IMR-90 (cell line): Measurements from ENCODE around the gene NR6A1. TPM values are rescaled to one million over a fixed set of nuclear protein-coding genes. Genes with fewer than 3 reads are reported as not detected.
A peak's percentile ranks its signal among the peaks of the same experiment; 100 is the strongest.

ENCODE experiments used
- ATAC-seq: fragments of 200-7000 bp; cut with Tn5 transposase; 2 replicates; pipeline ENCODE4 v1.9.1; 2020; ENCODE audit warnings: low read depth, mild to moderate bottlenecking, moderate library complexity
- BruUV-seq: library from RNA; stranded (reverse); fragments of 400-500 nt; replicated peaks from 2 replicates; lab custom pipeline; 2021; lab: Mats Ljungman, UMichigan
- CTCF ChIA-PET: fragments of 300-600 bp; formaldehyde crosslinking; extraction: SDS; loops from one replicate; lab custom pipeline; 2021; ENCODE audit warnings: antibody characterized with exemption; lab: Yijun Ruan, JAX
- POLR2A ChIA-PET: fragments of 300-600 bp; sonication (Branson Sonifier 250); formaldehyde crosslinking; loops from one replicate; lab custom pipeline; 2022; ENCODE audit warnings: antibody characterized with exemption; ENCODE audit not compliant: unreplicated experiment; lab: Charles Lee
- DNase-seq: peaks from one replicate; pipeline ENCODE4 v3.0.0; 2013
- H2AFZ ChIP-seq: replicated peaks from 2 replicates; pipeline ENCODE3; 2013; ENCODE audit warnings: low read length, mild to moderate bottlenecking; ENCODE audit not compliant: poor library complexity
- H2AK5ac ChIP-seq: 2 replicates; pipeline ENCODE4 v1.6.1; 2013; ENCODE audit warnings: low read depth, low read length, inconsistent platforms
- H2AK9ac ChIP-seq: replicated peaks from 2 replicates; pipeline ENCODE3; 2013; ENCODE audit warnings: mild to moderate bottlenecking, low read depth, low read length, moderate library complexity; ENCODE audit not compliant: poor library complexity
- H2BK120ac ChIP-seq: 2 replicates; pipeline ENCODE4 v1.6.1; 2013; ENCODE audit warnings: low read depth, low read length, inconsistent platforms
- H2BK15ac ChIP-seq: 3 replicates; pipeline ENCODE4 v1.6.1; 2013; ENCODE audit warnings: low read depth, low read length, inconsistent platforms
- H2BK20ac ChIP-seq: 2 replicates; pipeline ENCODE4 v1.6.1; 2013; ENCODE audit warnings: low read depth, mild to moderate bottlenecking, inconsistent platforms, low read length, moderate library complexity
- H2BK5ac ChIP-seq: 2 replicates; pipeline ENCODE4 v1.6.1; 2013; ENCODE audit warnings: mild to moderate bottlenecking, low read depth, low read length, inconsistent platforms; ENCODE audit not compliant: poor library complexity, severe bottlenecking
- H3K14ac ChIP-seq: replicated peaks from 2 replicates; pipeline ENCODE4 v1.6.1; 2013; ENCODE audit warnings: low read depth, low read length, inconsistent platforms
- H3K18ac ChIP-seq: 2 replicates; pipeline ENCODE4 v1.6.1; 2013; ENCODE audit warnings: low read depth, low read length, control low read depth
- H3K23ac ChIP-seq: 2 replicates; pipeline ENCODE4 v1.6.1; 2013; ENCODE audit warnings: low read depth, low read length, inconsistent platforms
- H3K27ac ChIP-seq: 2 replicates; pipeline ENCODE4 v1.5.1; 2013; ENCODE audit warnings: mild to moderate bottlenecking, control low read depth, low read length; ENCODE audit not compliant: insufficient read depth
- H3K27me3 ChIP-seq: 2 replicates; pipeline ENCODE4 v1.6.1; 2013; ENCODE audit warnings: low read length; ENCODE audit not compliant: control insufficient read depth, insufficient read depth
- H3K36me3 ChIP-seq: 2 replicates; pipeline ENCODE4 v1.6.1; 2013; ENCODE audit warnings: low read length, mixed read lengths; ENCODE audit not compliant: control insufficient read depth, insufficient read depth
- H3K4ac ChIP-seq: 2 replicates; pipeline ENCODE4 v1.6.1; 2013; ENCODE audit warnings: low read depth, low read length, inconsistent platforms
- H3K4me1 ChIP-seq: 2 replicates; pipeline ENCODE4 v1.6.1; 2013; ENCODE audit warnings: low read length, mixed read lengths; ENCODE audit not compliant: control insufficient read depth, insufficient read depth
- H3K4me2 ChIP-seq: 2 replicates; pipeline ENCODE4 v1.6.1; 2013; ENCODE audit warnings: low read depth, mild to moderate bottlenecking, control low read depth, low read length, moderate library complexity
- H3K4me3 ChIP-seq: 2 replicates; pipeline ENCODE4 v1.5.1; 2013; ENCODE audit warnings: low read depth, mild to moderate bottlenecking, control low read depth, low read length, moderate library complexity; ENCODE audit not compliant: insufficient read depth
- H3K56ac ChIP-seq: 2 replicates; pipeline ENCODE4 v1.6.1; 2013; ENCODE audit warnings: low read length, inconsistent platforms; ENCODE audit not compliant: insufficient read depth; ENCODE audit errors: extremely low read depth
- H3K79me1 ChIP-seq, 2 experiments: 2 replicates each; pipeline ENCODE4 v1.6.1; 2013; ENCODE audit warnings: low read length in 2 of 2, inconsistent platforms in 1 of 2, low read depth in 1 of 2
- H3K9ac ChIP-seq: 2 replicates; pipeline ENCODE4 v1.6.1; 2013; ENCODE audit warnings: low read depth, low read length, control low read depth
- H3K9me1 ChIP-seq: 2 replicates; pipeline ENCODE4 v1.6.1; 2013; ENCODE audit warnings: low read length, inconsistent platforms; ENCODE audit not compliant: insufficient read depth
- H3K9me3 ChIP-seq: 2 replicates; pipeline ENCODE4 v1.6.1; 2013; ENCODE audit warnings: low read length; ENCODE audit not compliant: control insufficient read depth, insufficient read depth
- H4K20me1 ChIP-seq: 2 replicates; pipeline ENCODE4 v1.6.1; 2013; ENCODE audit warnings: low read length, inconsistent platforms; ENCODE audit not compliant: insufficient read depth
- H4K5ac ChIP-seq: 2 replicates; pipeline ENCODE4 v1.6.1; 2013; ENCODE audit warnings: mild to moderate bottlenecking, low read depth, low read length, control low read depth
- H4K8ac ChIP-seq, 2 experiments: 2 replicates each; pipeline ENCODE4 v1.6.1; 2013; ENCODE audit warnings: low read depth in 2 of 2, low read length in 2 of 2, control low read depth in 1 of 2, inconsistent platforms in 1 of 2
- H4K91ac ChIP-seq: 2 replicates; pipeline ENCODE4 v1.6.1; 2013; ENCODE audit warnings: low read depth, low read length, inconsistent platforms; ENCODE audit not compliant: insufficient read depth
- BHLHE40 ChIP-seq: fragments of 150-350 bp; IDR thresholded peaks from 2 replicates; pipeline ENCODE4 v1.6.1; 2016; ENCODE audit warnings: mild to moderate bottlenecking, low read depth, low read length
- MXI1 ChIP-seq: IDR thresholded peaks from 2 replicates; pipeline ENCODE4 v1.6.1; 2012; ENCODE audit warnings: low read depth, mild to moderate bottlenecking, low read length, moderate library complexity, borderline replicate concordance
- NFE2L2 ChIP-seq: fragments of 150-350 bp; IDR thresholded peaks from 2 replicates; pipeline ENCODE4 v1.6.1; 2016; ENCODE audit warnings: low read depth, mild to moderate bottlenecking, low read length
- RCOR1 ChIP-seq: IDR thresholded peaks from 2 replicates; pipeline ENCODE4 v1.6.1; 2012; ENCODE audit warnings: mild to moderate bottlenecking, low read length, improper control_type of control experiment; ENCODE audit not compliant: insufficient replicate concordance
- WGBS, 2 experiments: methylation state at CpG; one replicate each; pipeline versions ENCODE4 v1.1.5 to v1.1.7; 2013; ENCODE audit warnings: missing lambda C conversion rate in 2 of 2; ENCODE audit not compliant: insufficient read length in 1 of 2; ENCODE audit errors: extremely low coverage in 2 of 2; 5-methylcytosine and 5-hydroxymethylcytosine counted together
- dilution Hi-C: fragments of 300-500 bp; cut with HindIII; formaldehyde crosslinking; loops from one replicate; pipeline ENCODE4 v1.14.3; 2018; ENCODE audit warnings: low sequenced_read_pairs; ENCODE audit not compliant: unreplicated experiment
- in situ Hi-C: fragments of 300-500 bp; cut with MboI; formaldehyde crosslinking; loops from 3 replicates; pipeline ENCODE4 v1.14.3; 2019; ENCODE audit warnings: low sequenced_read_pairs, inconsistent platforms, mixed read lengths
- intact Hi-C: fragments of 100-400 bp; cut with micrococcal nuclease; formaldehyde crosslinking; loops from 2 replicates; pipeline ENCODE4 v1.10.0; 2022
- polyA plus RNA-seq, 3 experiments: library from polyadenylated mRNA; depleted of rRNA; stranded (reverse); fragments of >200 nt; gene quantifications; 2 replicates each; pipeline ENCODE4 v1.2.3, GENCODE V29; 2012; ENCODE audit warnings: low replicate concordance in 1 of 3
- total RNA-seq: library from RNA; depleted of rRNA; stranded (reverse); fragments of >200 nt; gene quantifications from 2 replicates; pipeline ENCODE4 v1.2.3, GENCODE V29; 2012

NR6A1 gene
- total and polyA plus RNA-seq, 2 of the 4 experiments (the other 2 are of a cell fraction), result 0.14 to 0.36 TPM

DNA sequence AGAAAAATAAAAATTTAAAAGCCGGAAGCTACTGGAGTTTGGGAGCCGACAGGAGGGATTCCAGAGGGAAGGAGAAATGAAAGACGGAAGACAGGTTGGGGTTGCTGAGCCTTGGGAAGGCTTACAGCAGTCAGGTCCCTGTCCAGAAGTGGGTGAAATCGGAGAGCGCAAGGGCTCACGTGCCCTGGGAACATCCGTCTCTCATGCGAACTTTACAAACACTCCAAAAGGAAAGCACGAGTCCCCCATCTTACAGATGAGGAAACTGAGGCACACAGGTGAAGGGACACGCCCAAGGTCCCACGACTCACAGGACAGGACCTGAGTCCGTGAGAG, 5.5 kb upstream of the NR6A1 start:
- Histone ChIP-seq H2BK20ac (peak overlapping the region; percentile 63; the same call in 1 of the 2 replicates), H2AK5ac (peak overlapping the region; percentile 80), H3K9me3 (no peaks in the 10 kb centered on the region), H3K4me1 (peaks cover 20% of the 10 kb centered on the region), H2AK9ac (peak overlapping the region; percentile 75), H4K20me1 (no peaks in the 10 kb centered on the region; the same call in 1 of the 2 replicates), H3K23ac (peak overlapping the region; percentile 86; the same call in 1 of the 2 replicates), H3K36me3 (no peaks in the 10 kb centered on the region), H3K27me3 (peaks cover 3% of the 10 kb centered on the region; the same call in 1 of the 2 replicates), H2BK5ac (no peak overlapping the region), H3K4me2 (peak overlapping the region; percentile 94), H3K9ac (peak overlapping the region; percentile 58), H4K5ac (peak overlapping the region; percentile 61), H3K14ac (no peak overlapping the region), H2BK15ac (peak overlapping the region; percentile 76; the same call in 2 of the 3 replicates), H4K91ac (peak overlapping the region; percentile 39; the same call in 1 of the 2 replicates), H2AFZ (peak overlapping the region; percentile 93), H3K18ac (peak overlapping the region; percentile 40; the same call in 1 of the 2 replicates), H3K9me1 (0 out of 2 replicates have a peak, but pooled peaks cover 4% of the 10 kb centered on the region), H2BK120ac (peak overlapping the region; percentile 75), H3K79me1 (no peaks in the 10 kb centered on the region), H3K56ac (no peak overlapping the region), H3K4me3 (peak overlapping the region; percentile 78), H3K4ac (peak overlapping the region; percentile 84), H4K8ac (peak overlapping the region in 1 of 2 experiments; percentile 82; a peak in 1 of 4 replicates), H3K27ac (no peak overlapping the region)
- dilution Hi-C loops (no loop called here), in situ Hi-C loops (loop anchor here (10.0 kb wide), 1 partner anchor 368 kb away; the partner anchor contains the start of gene SCAI), intact Hi-C loops (no loop called here)
- 38% methylated on average over 6 of the region's 12 CpGs; no CpG with 5 or more reads in 1 of the 2 experiments for WGBS, 2 experiments
- TF ChIP-seq NFE2L2 (no peak), RCOR1 (no peak), BHLHE40 (no peak), MXI1 (no peak)
- no peak for DNase-seq
- ChIA-PET CTCF (interaction anchor here (0.6 to 9.5 kb wide), 7 partner anchors 19 to 159 kb away, joined by 3 to 165 read pairs (median 5); partner anchors contain the start of gene WDR38), POLR2A (interaction anchor here (1.3 kb wide), 1 partner anchor 76 kb away, joined by 4 read pairs; no protein-coding TSS in a partner anchor)
- BruUV-seq, result no TSS peak
- ATAC-seq, result no peak
